Measurements from ENCODE around the gene RNF208. TPM values are rescaled to one million over a fixed set of nuclear protein-coding genes. Genes with fewer than 3 reads are reported as not detected.

The RNF208 gene
- total and polyA plus RNA-seq, 9 of the 15 experiments (the other 6 are each of a cell fraction or from before 2014, with no cell fraction given) = 0.15 to 6.9 (median 0.50) TPM; not detected in 2

DNA sequence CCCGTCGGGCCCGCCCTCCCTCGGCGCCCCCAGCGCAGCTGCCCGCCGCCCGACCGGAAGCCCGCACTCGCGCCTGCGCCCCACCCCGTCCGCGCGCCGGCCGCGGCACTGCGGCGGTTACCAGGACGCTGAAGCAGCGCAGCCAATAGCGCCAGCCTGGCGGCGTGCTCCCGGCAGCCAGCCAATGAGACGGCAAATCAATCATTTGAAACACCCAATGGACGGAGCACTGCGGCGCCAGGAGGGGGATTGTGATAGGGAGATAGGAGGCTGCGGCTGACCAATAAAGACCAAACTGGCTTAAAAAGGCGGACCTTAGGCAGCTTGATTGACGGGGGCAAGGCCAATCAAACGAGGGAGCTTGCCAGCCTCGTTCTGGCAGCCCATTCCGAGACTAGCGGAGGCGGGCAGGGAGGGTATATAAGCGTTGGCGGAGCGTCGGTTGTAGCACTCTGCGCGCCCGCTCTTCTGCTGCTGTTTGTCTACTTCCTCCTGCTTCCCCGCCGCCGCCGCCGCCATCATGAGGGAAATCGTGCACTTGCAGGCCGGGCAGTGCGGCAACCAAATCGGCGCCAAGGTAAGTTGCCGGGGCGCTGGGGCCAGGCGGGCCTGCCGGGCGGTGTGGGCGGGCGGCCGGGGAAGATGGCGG, 18.9 kb upstream of the RNF208 start, which contains the start of gene TUBB4B (continued):
- TF ChIP-seq, protein P1, sequence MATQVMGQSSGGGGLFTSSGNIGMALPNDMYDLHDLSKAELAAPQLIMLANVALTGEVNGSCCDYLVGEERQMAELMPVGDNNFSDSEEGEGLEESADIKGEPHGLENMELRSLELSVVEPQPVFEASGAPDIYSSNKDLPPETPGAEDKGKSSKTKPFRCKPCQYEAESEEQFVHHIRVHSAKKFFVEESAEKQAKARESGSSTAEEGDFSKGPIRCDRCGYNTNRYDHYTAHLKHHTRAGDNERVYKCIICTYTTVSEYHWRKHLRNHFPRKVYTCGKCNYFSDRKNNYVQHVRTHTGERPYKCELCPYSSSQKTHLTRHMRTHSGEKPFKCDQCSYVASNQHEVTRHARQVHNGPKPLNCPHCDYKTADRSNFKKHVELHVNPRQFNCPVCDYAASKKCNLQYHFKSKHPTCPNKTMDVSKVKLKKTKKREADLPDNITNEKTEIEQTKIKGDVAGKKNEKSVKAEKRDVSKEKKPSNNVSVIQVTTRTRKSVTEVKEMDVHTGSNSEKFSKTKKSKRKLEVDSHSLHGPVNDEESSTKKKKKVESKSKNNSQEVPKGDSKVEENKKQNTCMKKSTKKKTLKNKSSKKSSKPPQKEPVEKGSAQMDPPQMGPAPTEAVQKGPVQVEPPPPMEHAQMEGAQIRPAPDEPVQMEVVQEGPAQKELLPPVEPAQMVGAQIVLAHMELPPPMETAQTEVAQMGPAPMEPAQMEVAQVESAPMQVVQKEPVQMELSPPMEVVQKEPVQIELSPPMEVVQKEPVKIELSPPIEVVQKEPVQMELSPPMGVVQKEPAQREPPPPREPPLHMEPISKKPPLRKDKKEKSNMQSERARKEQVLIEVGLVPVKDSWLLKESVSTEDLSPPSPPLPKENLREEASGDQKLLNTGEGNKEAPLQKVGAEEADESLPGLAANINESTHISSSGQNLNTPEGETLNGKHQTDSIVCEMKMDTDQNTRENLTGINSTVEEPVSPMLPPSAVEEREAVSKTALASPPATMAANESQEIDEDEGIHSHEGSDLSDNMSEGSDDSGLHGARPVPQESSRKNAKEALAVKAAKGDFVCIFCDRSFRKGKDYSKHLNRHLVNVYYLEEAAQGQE (IDR thresholded peaks at IDR 0.05; ENCODE audit: borderline replicate concordance) = no peak
- TF ChIP-seq, protein P1 (CRISPR knock-in tag; IDR thresholded peaks at IDR 0.05; ENCODE audit: low read depth) = 0 out of 2 replicates have a peak, but pooled peaks have one; percentile 54
- TF ChIP-seq ZNF561 (CRISPR knock-in tag; conservative IDR thresholded peaks at IDR 0.05) (no peak), ZNF133 (CRISPR knock-in tag; IDR thresholded peaks at IDR 0.05) (no peak), ZNF354B (CRISPR knock-in tag; IDR thresholded peaks at IDR 0.05) (no peak), CHD4 (IDR thresholded peaks at IDR 0.05; ENCODE audit: insufficient read depth, insufficient replicate concordance, low read depth, low read length, poor library complexity, severe bottlenecking) (no peak), E2F3 (CRISPR knock-in tag; IDR thresholded peaks at IDR 0.05) (peak; percentile 59; the same call in 1 of the 2 replicates), GTF2E2 (tag; IDR thresholded peaks at IDR 0.05) (peak; percentile 99), ZNF785 (CRISPR knock-in tag; IDR thresholded peaks at IDR 0.05) (no peak), SRSF3 (IDR thresholded peaks at IDR 0.05; ENCODE audit: insufficient read depth, low read length) (peak; percentile 96; the same call in 1 of the 2 replicates), C11orf30 (IDR thresholded peaks at IDR 0.05; ENCODE audit: low read depth) (no peak), ZNF239 (CRISPR knock-in tag; IDR thresholded peaks at IDR 0.05) (no peak), HCFC1 (IDR thresholded peaks at IDR 0.05; ENCODE audit: low read depth, low read length) (peak; percentile 65)
- TF ChIP-seq, protein P2, sequence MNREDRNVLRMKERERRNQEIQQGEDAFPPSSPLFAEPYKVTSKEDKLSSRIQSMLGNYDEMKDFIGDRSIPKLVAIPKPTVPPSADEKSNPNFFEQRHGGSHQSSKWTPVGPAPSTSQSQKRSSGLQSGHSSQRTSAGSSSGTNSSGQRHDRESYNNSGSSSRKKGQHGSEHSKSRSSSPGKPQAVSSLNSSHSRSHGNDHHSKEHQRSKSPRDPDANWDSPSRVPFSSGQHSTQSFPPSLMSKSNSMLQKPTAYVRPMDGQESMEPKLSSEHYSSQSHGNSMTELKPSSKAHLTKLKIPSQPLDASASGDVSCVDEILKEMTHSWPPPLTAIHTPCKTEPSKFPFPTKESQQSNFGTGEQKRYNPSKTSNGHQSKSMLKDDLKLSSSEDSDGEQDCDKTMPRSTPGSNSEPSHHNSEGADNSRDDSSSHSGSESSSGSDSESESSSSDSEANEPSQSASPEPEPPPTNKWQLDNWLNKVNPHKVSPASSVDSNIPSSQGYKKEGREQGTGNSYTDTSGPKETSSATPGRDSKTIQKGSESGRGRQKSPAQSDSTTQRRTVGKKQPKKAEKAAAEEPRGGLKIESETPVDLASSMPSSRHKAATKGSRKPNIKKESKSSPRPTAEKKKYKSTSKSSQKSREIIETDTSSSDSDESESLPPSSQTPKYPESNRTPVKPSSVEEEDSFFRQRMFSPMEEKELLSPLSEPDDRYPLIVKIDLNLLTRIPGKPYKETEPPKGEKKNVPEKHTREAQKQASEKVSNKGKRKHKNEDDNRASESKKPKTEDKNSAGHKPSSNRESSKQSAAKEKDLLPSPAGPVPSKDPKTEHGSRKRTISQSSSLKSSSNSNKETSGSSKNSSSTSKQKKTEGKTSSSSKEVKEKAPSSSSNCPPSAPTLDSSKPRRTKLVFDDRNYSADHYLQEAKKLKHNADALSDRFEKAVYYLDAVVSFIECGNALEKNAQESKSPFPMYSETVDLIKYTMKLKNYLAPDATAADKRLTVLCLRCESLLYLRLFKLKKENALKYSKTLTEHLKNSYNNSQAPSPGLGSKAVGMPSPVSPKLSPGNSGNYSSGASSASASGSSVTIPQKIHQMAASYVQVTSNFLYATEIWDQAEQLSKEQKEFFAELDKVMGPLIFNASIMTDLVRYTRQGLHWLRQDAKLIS (CRISPR knock-in tag; IDR thresholded peaks at IDR 0.05) = peak; percentile 99
- TF ChIP-seq, protein P3, sequence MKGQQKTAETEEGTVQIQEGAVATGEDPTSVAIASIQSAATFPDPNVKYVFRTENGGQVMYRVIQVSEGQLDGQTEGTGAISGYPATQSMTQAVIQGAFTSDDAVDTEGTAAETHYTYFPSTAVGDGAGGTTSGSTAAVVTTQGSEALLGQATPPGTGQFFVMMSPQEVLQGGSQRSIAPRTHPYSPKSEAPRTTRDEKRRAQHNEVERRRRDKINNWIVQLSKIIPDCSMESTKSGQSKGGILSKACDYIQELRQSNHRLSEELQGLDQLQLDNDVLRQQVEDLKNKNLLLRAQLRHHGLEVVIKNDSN (CRISPR knock-in tag; IDR thresholded peaks at IDR 0.05) = peak; percentile 40; the same call in 1 of the 2 replicates

All from K562 (cell line).